HT-29 (cell line): ENCODE results near the gene CYFIP1. TPM values are rescaled to one million over a fixed set of nuclear protein-coding genes. Genes with fewer than 3 reads are reported as not detected.

Experiments used
- DNase-seq: peaks from one replicate; pipeline ENCODE4 v3.0.0-alpha.2; 2015; ENCODE audit warnings: low spot score
- total RNA-seq: library from RNA; depleted of rRNA; stranded (reverse); fragments of >200 nt; shearing (Covaris generic); gene quantifications from 2 replicates; pipeline ENCODE4 v1.2.3, GENCODE V29; 2014

The CYFIP1 gene
- total RNA-seq, 1 experiment from 2014 or later: 215 TPM

GRCh38 chr15:22891426-22892210, 88.5 kb downstream of the CYFIP1 start:
- DNase-seq: no peak

- no peak for DNase-seq
Observed at GRCh38 chr15:22890296-22890695, 89.9 kb downstream of the CYFIP1 start.

- no peak for DNase-seq
Observed at GRCh38 chr15:22889146-22889818, 90.9 kb downstream of the CYFIP1 start.

GRCh38 chr15:22888120-22888859, 91.9 kb downstream of the CYFIP1 start:
- DNase-seq: no peak

- no peak for DNase-seq
Observed at GRCh38 chr15:22887157-22887951, 92.8 kb downstream of the CYFIP1 start.

GRCh38 chr15:22885120-22885519, 95.0 kb downstream of the CYFIP1 start:
- DNase-seq: no peak

GRCh38 chr15:22884344-22884743, 95.8 kb downstream of the CYFIP1 start:
- DNase-seq: peak; percentile 41

- DNase-seq: no peak
Observed at GRCh38 chr15:22883196-22883595, 97.0 kb downstream of the CYFIP1 start.

GRCh38 chr15:22881739-22882440, 98.3 kb downstream of the CYFIP1 start:
- DNase-seq: no peak

GRCh38 chr15:22880981-22881738, 99.0 kb downstream of the CYFIP1 start:
- DNase-seq: no peak

- DNase-seq: no peak
Observed at GRCh38 chr15:22880068-22880980, 99.8 kb downstream of the CYFIP1 start.

GRCh38 chr15:22878103-22878502, 102.1 kb downstream of the CYFIP1 start:
- DNase-seq: no peak

- no peak for DNase-seq
Observed at GRCh38 chr15:22877607-22878006, 102.6 kb downstream of the CYFIP1 start.

- no peak for DNase-seq
Observed at GRCh38 chr15:22877117-22877516, 103.1 kb downstream of the CYFIP1 start.

- no peak for DNase-seq
Observed at GRCh38 chr15:22874966-22875365, 105.2 kb downstream of the CYFIP1 start.

- DNase-seq: no peak
Observed at GRCh38 chr15:22874256-22874655, 105.9 kb downstream of the CYFIP1 start.

- DNase-seq: no peak
Observed at GRCh38 chr15:22873841-22874240, 106.3 kb downstream of the CYFIP1 start.

- DNase-seq: no peak
Observed at GRCh38 chr15:22872936-22873701, 107.0 kb downstream of the CYFIP1 start.
